ENCODE results near the gene ZSCAN25.
A peak's percentile ranks its signal among the peaks of the same experiment; 100 is the strongest.
"Not testable (repeated sequence)": the region's sequence is repeated elsewhere in the genome, so short reads cannot be mapped to it uniquely, and the experiment has no call there.

The ZSCAN25 gene

GRCh38 chr7:99616359-99617191 lies at the start of gene ZSCAN25:
Gene ZSCAN25 (plus strand): TSS chr7:99616946. CDS start chr7:99619607, 2,661 bp downstream.
- DNase-seq: peak; percentile 69

- DNase-seq: not testable (repeated sequence)
These were observed 48.0 kb upstream of the ZSCAN25 start for GRCh38 chr7:99568770-99569169.

GRCh38 chr7:99571768-99572167 lies 45.0 kb upstream of the ZSCAN25 start:
- no peak for DNase-seq

- DNase-seq: no peak
These were observed 43.5 kb upstream of the ZSCAN25 start for GRCh38 chr7:99573257-99573656.

- no peak for DNase-seq
These were observed 40.5 kb upstream of the ZSCAN25 start for GRCh38 chr7:99576251-99576650.

- no peak for DNase-seq
These were observed 37.3 kb upstream of the ZSCAN25 start for GRCh38 chr7:99579281-99579955.

- DNase-seq: no peak
These were observed 36.6 kb upstream of the ZSCAN25 start for GRCh38 chr7:99579956-99580777.

- DNase-seq: not testable (repeated sequence)
These were observed 35.9 kb upstream of the ZSCAN25 start for GRCh38 chr7:99580778-99581332.

- DNase-seq: no peak
These were observed 27.9 kb upstream of the ZSCAN25 start for GRCh38 chr7:99588868-99589267.

GRCh38 chr7:99594948-99595745 lies 21.6 kb upstream of the ZSCAN25 start:
- no peak for DNase-seq

GRCh38 chr7:99596408-99596955 lies 20.3 kb upstream of the ZSCAN25 start:
- DNase-seq: no peak

- DNase-seq: no peak
These were observed 18.8 kb upstream of the ZSCAN25 start, which contains the start of gene TMEM225B for GRCh38 chr7:99597762-99598501. Gene TMEM225B (plus strand): TSS chr7:99598267. CDS start chr7:99604389, 6,122 bp downstream.

- no peak for DNase-seq
These were observed 16.9 kb upstream of the ZSCAN25 start for GRCh38 chr7:99599836-99600235.

- DNase-seq: no peak
These were observed 15.0 kb upstream of the ZSCAN25 start for GRCh38 chr7:99601656-99602310.

GRCh38 chr7:99605527-99605926 lies 11.2 kb upstream of the ZSCAN25 start:
- no peak for DNase-seq

- no peak for DNase-seq
These were observed 10.2 kb upstream of the ZSCAN25 start for GRCh38 chr7:99606531-99606930.

- no peak for DNase-seq
These were observed 9.2 kb upstream of the ZSCAN25 start for GRCh38 chr7:99607548-99607947.

GRCh38 chr7:99614495-99614894 lies 2.3 kb upstream of the ZSCAN25 start:
- DNase-seq: no peak

- no peak for DNase-seq
These were observed 772 bp upstream of the ZSCAN25 start for GRCh38 chr7:99615989-99616358.

- DNase-seq: no peak
These were observed 541 bp downstream of the ZSCAN25 start for GRCh38 chr7:99617192-99617781.
